ENCODE data around the gene POU6F1.
"Not testable (repeated sequence)": the region's sequence is repeated elsewhere in the genome, so short reads cannot be mapped to it uniquely, and the experiment has no call there.

DNA sequence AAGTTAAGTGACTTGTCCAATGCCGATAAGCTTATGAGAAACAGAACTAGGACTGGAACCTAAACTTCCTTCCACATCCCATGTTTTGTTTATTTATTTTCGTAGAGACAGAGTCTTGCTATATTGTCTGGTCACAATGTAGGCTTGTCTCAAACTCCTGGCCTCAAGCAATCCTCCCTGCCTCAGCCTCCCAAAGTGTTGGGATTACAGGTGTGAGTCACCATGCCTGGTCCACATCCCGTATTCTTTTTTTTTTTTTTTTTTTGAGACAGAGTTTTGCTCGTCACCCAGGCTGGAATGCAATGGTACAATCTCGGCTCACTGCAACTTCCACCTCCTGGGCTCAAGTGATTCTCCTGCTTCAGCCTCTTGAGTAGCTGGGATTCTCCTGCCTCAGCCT is 9.2 kb upstream of the POU6F1 start:
- TF ChIP-seq, protein P1, sequence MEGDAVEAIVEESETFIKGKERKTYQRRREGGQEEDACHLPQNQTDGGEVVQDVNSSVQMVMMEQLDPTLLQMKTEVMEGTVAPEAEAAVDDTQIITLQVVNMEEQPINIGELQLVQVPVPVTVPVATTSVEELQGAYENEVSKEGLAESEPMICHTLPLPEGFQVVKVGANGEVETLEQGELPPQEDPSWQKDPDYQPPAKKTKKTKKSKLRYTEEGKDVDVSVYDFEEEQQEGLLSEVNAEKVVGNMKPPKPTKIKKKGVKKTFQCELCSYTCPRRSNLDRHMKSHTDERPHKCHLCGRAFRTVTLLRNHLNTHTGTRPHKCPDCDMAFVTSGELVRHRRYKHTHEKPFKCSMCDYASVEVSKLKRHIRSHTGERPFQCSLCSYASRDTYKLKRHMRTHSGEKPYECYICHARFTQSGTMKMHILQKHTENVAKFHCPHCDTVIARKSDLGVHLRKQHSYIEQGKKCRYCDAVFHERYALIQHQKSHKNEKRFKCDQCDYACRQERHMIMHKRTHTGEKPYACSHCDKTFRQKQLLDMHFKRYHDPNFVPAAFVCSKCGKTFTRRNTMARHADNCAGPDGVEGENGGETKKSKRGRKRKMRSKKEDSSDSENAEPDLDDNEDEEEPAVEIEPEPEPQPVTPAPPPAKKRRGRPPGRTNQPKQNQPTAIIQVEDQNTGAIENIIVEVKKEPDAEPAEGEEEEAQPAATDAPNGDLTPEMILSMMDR (IDR thresholded peaks at IDR 0.05; ENCODE audit: low read length), result not testable (repeated sequence)
- TF ChIP-seq EZH2 (optimal IDR thresholded peaks at IDR 0.05; ENCODE audit: low read depth, low read length), result not testable (repeated sequence)

Measured in MM.1S (cell line).